Gastroesophageal sphincter (tissue), 3 donors: ENCODE measurements around the gene CACNA1I.

Experiments
- EP300 ChIP-seq: sonication (generic); formaldehyde crosslinking; IDR thresholded peaks from one replicate; pipeline ENCODE4 v1.6.1; 2017; ENCODE audit warnings: antibody characterized with exemption, mild to moderate bottlenecking
- POLR2AphosphoS5 ChIP-seq: sonication (generic); formaldehyde crosslinking; IDR thresholded peaks from one replicate; pipeline ENCODE4 v1.6.1; 2017; ENCODE audit warnings: antibody characterized with exemption
- TF ChIP-seq, protein P1 (sequence below), 4 experiments: fragments of 200-600 bp in 2 of 4; fragments of 450-650 bp in 2 of 4; sonication (generic) in 1 of 4; IDR thresholded peaks; one replicate each; pipeline ENCODE4 v1.5.1; 2017 to 2019; ENCODE audit warnings: antibody characterized with exemption in 4 of 4, mild to moderate bottlenecking in 2 of 4, moderate library complexity in 2 of 4

DNA sequence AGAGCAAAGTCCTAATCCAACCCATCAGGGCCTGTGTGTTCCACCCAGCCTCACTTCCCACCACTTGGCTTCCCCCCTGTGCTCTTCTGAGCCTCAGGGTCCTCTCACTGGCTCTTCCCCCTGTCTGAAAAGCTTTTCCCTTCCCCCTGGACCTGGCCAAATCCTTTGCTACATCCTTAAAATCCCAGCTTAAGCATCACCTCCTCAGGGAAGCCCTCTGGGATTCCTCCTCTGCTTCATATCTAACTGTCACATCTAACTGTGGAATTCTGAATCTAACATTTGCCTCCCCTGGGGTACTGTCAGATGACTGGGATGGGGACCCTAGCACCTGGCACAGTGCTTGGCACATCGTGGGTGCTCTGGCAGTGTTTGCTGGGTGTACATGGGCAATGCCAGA, 985 bp downstream of the CACNA1I start:
- TF ChIP-seq POLR2AphosphoS5 = no peak
- TF ChIP-seq, protein P1, sequence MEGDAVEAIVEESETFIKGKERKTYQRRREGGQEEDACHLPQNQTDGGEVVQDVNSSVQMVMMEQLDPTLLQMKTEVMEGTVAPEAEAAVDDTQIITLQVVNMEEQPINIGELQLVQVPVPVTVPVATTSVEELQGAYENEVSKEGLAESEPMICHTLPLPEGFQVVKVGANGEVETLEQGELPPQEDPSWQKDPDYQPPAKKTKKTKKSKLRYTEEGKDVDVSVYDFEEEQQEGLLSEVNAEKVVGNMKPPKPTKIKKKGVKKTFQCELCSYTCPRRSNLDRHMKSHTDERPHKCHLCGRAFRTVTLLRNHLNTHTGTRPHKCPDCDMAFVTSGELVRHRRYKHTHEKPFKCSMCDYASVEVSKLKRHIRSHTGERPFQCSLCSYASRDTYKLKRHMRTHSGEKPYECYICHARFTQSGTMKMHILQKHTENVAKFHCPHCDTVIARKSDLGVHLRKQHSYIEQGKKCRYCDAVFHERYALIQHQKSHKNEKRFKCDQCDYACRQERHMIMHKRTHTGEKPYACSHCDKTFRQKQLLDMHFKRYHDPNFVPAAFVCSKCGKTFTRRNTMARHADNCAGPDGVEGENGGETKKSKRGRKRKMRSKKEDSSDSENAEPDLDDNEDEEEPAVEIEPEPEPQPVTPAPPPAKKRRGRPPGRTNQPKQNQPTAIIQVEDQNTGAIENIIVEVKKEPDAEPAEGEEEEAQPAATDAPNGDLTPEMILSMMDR (IDR thresholded peaks at IDR 0.05) = no peak
- no peak for TF ChIP-seq EP300
